Loucy (cell line): Measurements from ENCODE around the gene FGF8.

Experiments
- H2AFZ ChIP-seq: fragments of 200-600 bp; sonication (generic); 2 replicates; pipeline ENCODE4 v1.6.0; 2016; ENCODE audit warnings: antibody characterized with exemption, mild to moderate bottlenecking, low read length, moderate library complexity
- H3F3A ChIP-seq: fragments of 200-600 bp; 2 replicates; pipeline ENCODE4 v1.6.0; 2016; ENCODE audit warnings: antibody characterized with exemption, low read depth, mild to moderate bottlenecking
- H3K27me3 ChIP-seq: fragments of 200-600 bp; sonication (generic); 2 replicates; pipeline ENCODE4 v1.6.1; 2014; ENCODE audit warnings: low read length, mild to moderate bottlenecking; ENCODE audit not compliant: insufficient read depth, poor library complexity, severe bottlenecking
- H3K36me3 ChIP-seq: fragments of 200-600 bp; sonication (generic); 2 replicates; pipeline ENCODE4 v1.6.1; 2016; ENCODE audit warnings: low read length; ENCODE audit not compliant: insufficient read depth
- H3K4me1 ChIP-seq: fragments of 200-600 bp; sonication (generic); 2 replicates; pipeline ENCODE4 v1.5.1; 2014; ENCODE audit warnings: low read length, mild to moderate bottlenecking; ENCODE audit not compliant: insufficient read depth, poor library complexity, severe bottlenecking
- H3K4me2 ChIP-seq: fragments of 200-600 bp; sonication (generic); 2 replicates; pipeline ENCODE4 v1.6.0; 2014; ENCODE audit warnings: antibody characterized with exemption, low read length, low read depth, mild to moderate bottlenecking; ENCODE audit not compliant: poor library complexity, severe bottlenecking
- H3K4me3 ChIP-seq: fragments of 200-600 bp; sonication (generic); 2 replicates; pipeline ENCODE4 v1.5.1; 2014; ENCODE audit warnings: low read length, mild to moderate bottlenecking, mixed read lengths; ENCODE audit not compliant: poor library complexity, severe bottlenecking
- H3K79me2 ChIP-seq: fragments of 200-600 bp; sonication (generic); 2 replicates; pipeline ENCODE4 v1.6.1; 2014; ENCODE audit warnings: low read length; ENCODE audit not compliant: insufficient read depth
- H3K9ac ChIP-seq: fragments of 200-600 bp; sonication (generic); 2 replicates; pipeline ENCODE4 v1.6.0; 2014; ENCODE audit warnings: mild to moderate bottlenecking, low read depth, low read length, moderate library complexity; ENCODE audit not compliant: poor library complexity, severe bottlenecking
- H3K9me2 ChIP-seq: fragments of 200-600 bp; sonication (generic); replicated peaks from 2 replicates; pipeline ENCODE4 v1.6.1; 2016; ENCODE audit warnings: low read depth, low read length, mixed read lengths
- H3K9me3 ChIP-seq: fragments of 200-600 bp; sonication (generic); 2 replicates; pipeline ENCODE4 v1.6.1; 2014; ENCODE audit warnings: mild to moderate bottlenecking, antibody characterized with exemption, low read length, low read depth; ENCODE audit not compliant: insufficient read depth
- H4K20me1 ChIP-seq: fragments of 200-600 bp; sonication (generic); 2 replicates; pipeline ENCODE4 v1.6.0; 2014; ENCODE audit warnings: antibody characterized with exemption, low read length, mild to moderate bottlenecking; ENCODE audit not compliant: insufficient read depth, poor library complexity, severe bottlenecking
- CTCF ChIP-seq: fragments of 200-600 bp; sonication (generic); conservative IDR thresholded peaks from 2 replicates; pipeline ENCODE4 v1.5.1; 2014; ENCODE audit warnings: mild to moderate bottlenecking, antibody characterized with exemption, low read length
- EZH2phosphoT487 ChIP-seq: fragments of 200-600 bp; IDR thresholded peaks from 2 replicates; pipeline ENCODE4 v1.6.1; 2018; ENCODE audit warnings: antibody characterized with exemption, mild to moderate bottlenecking, moderate library complexity, borderline replicate concordance

Gene FGF8

GRCh38 chr10:101772017-101772894, 3.7 kb downstream of the FGF8 start:
- no peak overlapping the region for H3K4me2 ChIP-seq
- no peak overlapping the region for H3K9ac ChIP-seq
- no peaks in the 10 kb centered on the region for H4K20me1 ChIP-seq
- TF ChIP-seq EZH2phosphoT487 = no peak
- TF ChIP-seq CTCF = no peak
- H3K9me2 ChIP-seq = no peaks in the 10 kb centered on the region
- H3K4me3 ChIP-seq = no peak overlapping the region
- no peaks in the 10 kb centered on the region for H3K9me3 ChIP-seq
- H3K79me2 ChIP-seq = no peaks in the 10 kb centered on the region
- no peaks in the 10 kb centered on the region for H3F3A ChIP-seq
- no peaks in the 10 kb centered on the region for H3K27me3 ChIP-seq
- H2AFZ ChIP-seq = no peak overlapping the region
- no peaks in the 10 kb centered on the region for H3K36me3 ChIP-seq
- no peaks in the 10 kb centered on the region for H3K4me1 ChIP-seq

GRCh38 chr10:101771380-101771779, 4.5 kb downstream of the FGF8 start:
- Histone ChIP-seq H3K9me2 (no peaks in the 10 kb centered on the region), H3K36me3 (no peaks in the 10 kb centered on the region), H3K9ac (no peak overlapping the region), H3K4me2 (no peak overlapping the region), H3F3A (no peaks in the 10 kb centered on the region), H3K4me1 (no peaks in the 10 kb centered on the region), H4K20me1 (no peaks in the 10 kb centered on the region), H3K79me2 (no peaks in the 10 kb centered on the region), H3K27me3 (no peaks in the 10 kb centered on the region), H3K4me3 (no peak overlapping the region), H2AFZ (no peak overlapping the region), H3K9me3 (no peaks in the 10 kb centered on the region)
- TF ChIP-seq CTCF = no peak

GRCh38 chr10:101770331-101771215, 5.3 kb downstream of the FGF8 start:
- Histone ChIP-seq H2AFZ (no peak overlapping the region), H3K9me3 (no peaks in the 10 kb centered on the region), H4K20me1 (no peaks in the 10 kb centered on the region), H3K27me3 (no peaks in the 10 kb centered on the region), H3K9ac (no peak overlapping the region), H3F3A (no peaks in the 10 kb centered on the region), H3K36me3 (no peaks in the 10 kb centered on the region), H3K9me2 (no peaks in the 10 kb centered on the region), H3K4me2 (no peak overlapping the region), H3K79me2 (no peaks in the 10 kb centered on the region), H3K4me3 (no peak overlapping the region), H3K4me1 (no peaks in the 10 kb centered on the region)
- no peak for TF ChIP-seq EZH2phosphoT487
- no peak for TF ChIP-seq CTCF
